Stimulated activated CD4-positive, alpha-beta T cell treated with anti-CD3 and anti-CD28 coated beads, Interleukin-1b, Interleukin-23, amount 100 ng/mL, for 48 hours (primary cell): ENCODE results near the gene SEC24A.
"Not testable (repeated sequence)": the region's sequence is repeated elsewhere in the genome, so short reads cannot be mapped to it uniquely, and the experiment has no call there.

ENCODE experiments used
- DNase-seq: peaks from one replicate; pipeline ENCODE4 v3.0.0-alpha.2; 2020

SEC24A gene

GRCh38 chr5:134758504-134759341 lies 110.1 kb downstream of the SEC24A start, which contains the start of gene DDX46:
TSS of gene DDX46 (plus strand) at chr5:134758779. CDS start at chr5:134758939, 160 bp downstream.
- DNase-seq = peak; percentile 94

DNA sequence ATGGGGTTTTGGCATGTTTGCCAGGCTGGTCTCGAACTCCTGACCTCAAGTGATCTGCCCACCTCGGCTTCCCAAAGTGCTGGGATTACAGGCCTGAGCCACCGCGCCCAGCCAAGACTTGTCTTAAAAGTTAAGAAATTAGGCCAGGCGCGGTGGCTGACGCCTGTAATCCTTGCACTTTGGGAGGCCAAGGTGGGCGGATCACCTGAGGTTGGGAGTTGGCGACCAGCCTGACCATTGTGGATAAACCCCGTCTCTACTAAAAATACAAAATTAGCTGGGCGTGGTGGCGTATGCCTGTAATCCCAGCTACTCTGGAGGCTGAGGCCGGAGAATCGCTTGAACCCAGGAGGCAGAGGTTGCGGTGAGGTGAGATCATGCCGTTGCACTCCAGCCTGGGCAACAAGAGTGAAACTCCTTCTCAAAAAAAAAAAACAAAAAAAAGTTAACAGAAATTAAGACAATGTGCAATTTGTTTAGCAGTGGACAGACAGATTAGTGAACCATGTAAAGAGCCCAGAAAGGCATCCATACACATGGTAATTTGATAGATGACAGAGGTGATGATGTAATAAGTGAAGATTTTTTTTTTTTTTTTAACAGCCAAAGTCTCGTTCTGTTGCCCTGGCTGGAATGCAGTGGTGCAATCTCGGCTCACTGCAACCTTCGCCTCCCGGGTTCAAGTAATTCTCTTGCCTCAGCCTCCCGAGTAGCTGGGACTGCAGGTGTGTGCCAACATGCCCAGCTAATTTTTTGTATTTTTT lies 119.1 kb downstream of the SEC24A start:
- not testable (repeated sequence) for DNase-seq

GRCh38 chr5:134769206-134769605 lies 120.6 kb downstream of the SEC24A start:
- DNase-seq = no peak

- no peak for DNase-seq
These were observed 124.0 kb downstream of the SEC24A start for GRCh38 chr5:134772461-134773125.

DNA sequence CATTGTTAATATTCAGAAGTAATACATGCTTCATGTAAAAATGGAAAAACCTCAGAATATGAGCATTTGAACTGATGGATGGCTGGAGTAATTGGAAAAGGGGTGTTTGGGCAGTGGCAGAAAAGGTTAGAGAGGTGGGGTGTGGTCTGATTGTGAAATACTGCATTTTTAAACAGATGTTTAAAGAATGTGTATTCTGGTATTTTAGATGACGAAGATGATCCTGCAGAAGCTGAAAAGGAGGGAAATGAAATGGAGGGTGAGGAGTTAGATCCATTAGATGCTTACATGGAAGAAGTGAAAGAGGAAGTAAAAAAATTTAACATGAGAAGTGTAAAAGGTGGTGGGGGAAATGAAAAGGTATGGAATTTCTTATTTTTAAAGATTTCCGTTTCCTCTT lies 128.8 kb downstream of the SEC24A start:
- no peak for DNase-seq
